Stimulated activated naive CD4-positive, alpha-beta T cell treated with Interleukin-2 at 50 U/mL for 16 hours (primary cell): ENCODE data around the gene DNAH3.
"Not testable (repeated sequence)": the region's sequence is repeated elsewhere in the genome, so short reads cannot be mapped to it uniquely, and the experiment has no call there.

Source experiments
- DNase-seq: peaks from one replicate; lab custom pipeline; 2025; lab: John Stamatoyannopoulos, UW

The DNAH3 gene

DNA sequence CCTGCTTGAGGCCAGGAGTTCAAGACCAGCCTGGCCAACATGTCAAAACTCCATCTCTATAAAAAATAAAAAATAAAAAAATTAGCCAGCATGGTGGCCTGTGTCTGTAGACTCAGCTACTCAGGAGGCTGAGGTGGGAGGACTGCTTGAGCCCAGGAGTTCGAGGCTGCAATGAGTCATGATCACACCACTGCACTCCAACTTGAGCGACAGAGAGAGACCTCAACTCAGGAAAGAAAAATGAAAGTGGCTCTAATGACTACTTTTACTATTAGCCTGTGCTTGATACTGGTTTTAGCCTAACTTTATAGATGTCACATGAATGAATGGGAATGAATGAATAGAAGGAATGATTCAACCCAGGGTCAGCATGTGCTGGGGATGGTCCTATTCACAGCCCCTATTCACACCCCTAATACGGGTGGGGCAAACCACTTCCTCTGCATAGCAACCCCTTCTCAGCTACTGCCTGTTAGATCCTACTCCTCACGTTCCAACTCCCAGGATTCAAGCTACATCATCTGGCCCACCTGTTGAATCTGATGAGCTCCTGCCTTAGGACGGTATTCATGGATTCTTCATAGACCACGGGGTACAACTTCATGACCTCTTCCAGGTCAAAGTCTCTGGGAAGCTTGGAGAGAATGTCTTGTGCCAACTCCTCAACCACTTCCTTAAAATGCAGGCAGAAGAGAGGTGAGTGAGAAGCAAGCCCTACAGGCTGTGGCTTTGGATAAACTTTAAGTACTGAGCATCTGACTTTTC, 209.6 kb downstream of the DNAH3 start:
- DNase-seq: no peak

- DNase-seq: no peak
These were observed 211.0 kb downstream of the DNAH3 start for GRCh38 chr16:20939611-20940010.

DNA sequence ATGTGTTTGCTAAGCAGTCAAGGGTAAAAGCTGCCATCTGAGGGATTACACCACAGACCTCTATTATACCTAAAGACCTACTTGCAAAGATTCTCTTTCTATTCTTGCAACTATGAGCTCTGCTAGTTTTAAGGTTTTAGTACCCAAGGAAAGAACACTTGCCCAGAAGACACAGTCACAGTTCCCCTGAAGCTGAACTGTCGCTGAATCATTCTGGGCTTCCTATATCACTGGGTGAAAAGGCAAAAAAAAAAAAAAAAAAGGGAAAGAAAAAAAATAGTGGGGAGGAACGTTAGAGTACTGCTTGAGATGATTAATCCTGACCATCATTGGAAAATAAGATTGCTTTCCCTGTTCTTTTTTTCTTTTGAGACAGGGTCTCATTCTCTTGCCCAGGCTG, 212.2 kb downstream of the DNAH3 start:
- DNase-seq: no peak

DNA sequence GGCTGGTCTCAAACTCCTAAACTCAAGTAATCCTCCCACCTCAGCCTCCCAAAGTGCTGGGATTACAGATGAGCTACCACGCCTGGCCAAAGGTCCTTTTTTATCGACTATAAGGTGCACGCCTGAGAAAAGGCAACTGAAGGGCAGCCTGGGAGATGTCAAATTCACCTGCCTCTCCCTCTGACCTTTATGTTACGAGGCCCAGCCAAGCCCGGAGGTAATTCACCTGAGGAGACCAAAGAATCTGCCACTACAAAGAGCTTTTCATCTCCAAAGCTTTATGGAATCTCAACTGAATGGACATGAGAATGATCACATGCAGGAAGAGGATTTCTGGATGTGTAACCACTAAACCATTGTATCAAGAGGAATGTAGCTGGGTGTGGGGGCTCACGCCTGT, 212.9 kb downstream of the DNAH3 start:
- no peak for DNase-seq

- DNase-seq: no peak
These were observed 217.1 kb downstream of the DNAH3 start for GRCh38 chr16:20933589-20933988.

DNA sequence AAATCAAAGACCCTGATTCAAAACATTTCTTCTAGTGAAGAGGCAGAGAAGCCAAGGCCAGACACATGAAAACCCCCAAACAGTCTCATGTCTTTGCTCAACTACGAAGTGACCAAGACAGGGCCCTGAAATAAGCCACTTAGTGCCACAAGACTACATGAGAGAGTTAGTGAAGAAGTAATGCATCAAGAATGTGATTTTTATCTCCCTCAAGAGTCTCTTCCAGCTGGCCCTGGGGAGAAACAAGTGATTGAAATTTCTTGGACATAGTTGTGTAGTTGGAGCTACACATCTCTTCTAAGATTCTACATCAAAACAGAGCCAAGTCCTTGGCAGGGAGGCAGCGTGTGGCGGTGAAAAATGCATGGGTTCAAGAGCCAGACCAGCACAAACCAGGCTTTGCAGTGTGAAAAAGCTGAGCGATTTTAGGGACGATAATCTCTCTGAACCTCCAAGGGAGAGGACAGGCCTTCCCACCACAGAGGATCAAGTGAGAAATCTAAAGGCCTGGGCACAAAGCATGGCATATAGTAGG, 219.5 kb downstream of the DNAH3 start:
- DNase-seq: no peak

DNA sequence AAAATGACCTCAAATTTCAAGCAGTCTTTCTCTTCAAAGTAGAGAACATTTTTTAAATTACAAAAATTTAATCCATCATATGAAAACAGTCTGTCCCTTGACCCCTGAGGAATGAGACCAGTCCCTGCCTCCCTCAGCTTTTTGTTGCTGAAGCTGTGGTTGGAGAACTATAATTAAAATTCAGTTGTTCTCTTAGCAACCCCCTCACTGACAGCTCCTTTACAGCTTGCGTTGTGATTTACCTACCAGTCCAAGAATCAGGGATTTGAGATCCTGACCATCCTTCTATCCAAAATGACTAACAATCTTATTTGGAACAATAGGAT, 220.3 kb downstream of the DNAH3 start:
- no peak for DNase-seq

- DNase-seq: not testable (repeated sequence)
These were observed 220.8 kb downstream of the DNAH3 start for GRCh38 chr16:20929676-20930364.

- DNase-seq: no peak
These were observed 221.8 kb downstream of the DNAH3 start for GRCh38 chr16:20928774-20929411.

- no peak for DNase-seq
These were observed 224.9 kb downstream of the DNAH3 start for GRCh38 chr16:20925751-20926150.

GRCh38 chr16:20923876-20924275, 226.8 kb downstream of the DNAH3 start:
- no peak for DNase-seq

GRCh38 chr16:20920799-20921198, 229.8 kb downstream of the DNAH3 start:
- DNase-seq: no peak

GRCh38 chr16:20920091-20920490, 230.6 kb downstream of the DNAH3 start:
- no peak for DNase-seq

GRCh38 chr16:20918486-20919239, 232.0 kb downstream of the DNAH3 start:
- DNase-seq: no peak

DNA sequence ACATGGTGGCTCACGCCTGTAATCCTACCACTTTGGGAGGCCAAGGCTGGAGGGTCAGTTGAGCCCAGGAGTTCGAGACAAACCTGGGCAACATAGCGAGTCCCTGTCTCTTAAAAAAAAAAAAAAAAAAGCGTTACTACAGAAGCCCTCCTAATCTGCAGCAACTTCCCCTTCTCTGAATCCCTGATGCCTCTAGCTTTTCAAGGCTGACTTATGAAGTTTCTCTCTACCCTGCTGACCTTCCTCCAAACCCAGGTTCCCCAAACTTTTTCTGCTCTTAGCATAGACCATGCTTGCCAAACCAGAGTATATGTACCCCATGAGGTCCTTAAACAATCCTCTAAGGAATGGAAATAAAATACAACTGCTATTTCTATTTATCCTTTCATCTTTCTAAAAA, 233.7 kb downstream of the DNAH3 start:
- no peak for DNase-seq

- no peak for DNase-seq
These were observed 234.4 kb downstream of the DNAH3 start for GRCh38 chr16:20916289-20916688.

- DNase-seq: no peak
These were observed 239.3 kb downstream of the DNAH3 start for GRCh38 chr16:20911361-20911760.

DNA sequence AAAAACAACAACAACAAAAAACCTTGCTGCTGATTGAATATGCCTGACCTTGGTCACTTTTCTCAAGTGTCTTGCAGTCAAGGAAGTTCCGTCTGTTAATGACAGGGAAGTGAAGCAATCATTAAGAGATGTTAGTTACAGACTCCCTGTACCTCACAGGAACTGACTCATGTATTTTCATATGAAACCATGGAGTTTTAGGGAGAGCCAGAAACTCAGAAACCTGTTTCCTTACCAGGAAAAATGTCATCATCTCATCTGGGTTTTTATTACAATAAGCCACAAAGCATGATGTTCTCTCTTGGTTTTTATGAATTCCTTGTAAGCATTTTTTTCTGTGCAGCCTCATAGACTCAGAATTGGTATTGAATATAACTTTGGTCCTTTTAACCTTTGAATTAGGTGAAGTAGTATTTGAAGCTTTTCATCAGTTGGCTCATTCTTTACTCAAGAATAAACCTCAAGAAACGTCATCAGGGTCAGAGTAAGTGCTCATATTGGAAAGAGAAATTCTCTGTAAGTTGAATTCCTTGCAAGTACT, 239.8 kb downstream of the DNAH3 start:
- no peak for DNase-seq

GRCh38 chr16:20906341-20907255, 244.0 kb downstream of the DNAH3 start:
- DNase-seq: no peak

DNA sequence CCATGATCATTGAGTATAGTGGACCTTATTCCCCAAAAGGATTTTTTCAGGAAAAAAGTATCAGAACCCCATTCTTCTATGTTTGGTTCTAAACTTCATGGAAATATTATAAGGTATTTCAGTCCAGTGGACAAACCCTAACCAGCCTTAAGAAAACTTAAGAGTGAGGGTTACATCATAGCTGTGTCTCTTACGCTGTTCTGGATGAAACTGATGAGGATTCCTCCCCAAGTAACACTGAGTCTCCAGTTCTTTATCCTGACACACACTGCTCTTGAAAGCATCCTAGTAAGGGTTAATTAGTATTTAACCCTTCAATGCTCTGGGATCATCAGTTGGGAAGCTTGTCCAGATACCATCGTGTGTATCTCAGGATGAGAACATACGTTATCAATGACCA, 245.1 kb downstream of the DNAH3 start:
- DNase-seq: no peak

- no peak for DNase-seq
These were observed 246.1 kb downstream of the DNAH3 start for GRCh38 chr16:20904507-20905081.
